K562 (cell line): ENCODE measurements around the gene BRD7.

Experiments
- CAMTA2 ChIP-seq: fragments of 250-450 bp; sonication (Bioruptor Pico); conservative IDR thresholded peaks from 2 replicates; pipeline ENCODE4 v1.5.1; 2022
- CHD1 ChIP-seq: fragments of 200-600 bp; sonication (generic); IDR thresholded peaks from one replicate; pipeline ENCODE4 v1.6.1; 2012; ENCODE audit warnings: mild to moderate bottlenecking, moderate library complexity, low read length, inconsistent platforms
- CTCF ChIP-seq, 3 experiments: IDR thresholded peaks in 2 of 3; conservative IDR thresholded peaks in 1 of 3; 2 replicates each; pipeline ENCODE4 v1.5.1; 2011 to 2012; ENCODE audit warnings: low read length in 3 of 3, mild to moderate bottlenecking in 3 of 3, control low read depth in 2 of 3, improper control_type of control experiment in 1 of 3, inconsistent platforms in 1 of 3, low read depth in 1 of 3, mixed read lengths in 1 of 3, moderate library complexity in 1 of 3; ENCODE audit not compliant: insufficient read depth in 2 of 3
- EP300 ChIP-seq: IDR thresholded peaks from 2 replicates; pipeline ENCODE4 v1.6.1; 2012; ENCODE audit warnings: low read length, improper control_type of control experiment
- FOXA3 ChIP-seq, 2 experiments: fragments of 450-650 bp in 1 of 2; sonication (generic) in 1 of 2; formaldehyde crosslinking; IDR thresholded peaks in 1 of 2; conservative IDR thresholded peaks in 1 of 2; 2 replicates each; pipeline versions ENCODE4 v1.4.0 to v1.8.0; 2020 to 2022; ENCODE audit warnings: mild to moderate bottlenecking in 2 of 2, missing genetic modification reagents in 1 of 2
- GTF2F1 ChIP-seq: IDR thresholded peaks from 2 replicates; pipeline ENCODE4 v1.6.1; 2011; ENCODE audit warnings: low read depth, low read length, improper control_type of control experiment
- NR2C2 ChIP-seq, 2 experiments: fragments of 200-800 bp in 1 of 2; sonication (Bioruptor generic) in 1 of 2; sonication (generic) in 1 of 2; formaldehyde crosslinking in 1 of 2; IDR thresholded peaks; 2 replicates each; pipeline versions ENCODE4 v1.6.1 to v1.8.0; 2016 to 2022; ENCODE audit warnings: mild to moderate bottlenecking in 1 of 2, missing compliant biosample characterization in 1 of 2, missing genetic modification characterization in 1 of 2, missing genetic modification reagents in 1 of 2
- ZZZ3 ChIP-seq: fragments of 450-650 bp; IDR thresholded peaks from 2 replicates; pipeline ENCODE4 v1.6.1; 2016; ENCODE audit warnings: antibody characterized with exemption, mild to moderate bottlenecking, moderate library complexity
- TF ChIP-seq, protein P1 (sequence below): fragments of 450-650 bp; formaldehyde crosslinking; IDR thresholded peaks from 2 replicates; pipeline ENCODE4 v1.4.0; 2020; ENCODE audit warnings: mild to moderate bottlenecking, mixed read lengths

- TF ChIP-seq CHD1, result no peak
- no peak for TF ChIP-seq ZZZ3
- no peak for TF ChIP-seq FOXA3 (CRISPR knock-in tag; conservative IDR thresholded peaks at IDR 0.05 in 1 of 2, IDR thresholded peaks at IDR 0.05 in 1 of 2)
- no peak for TF ChIP-seq GTF2F1
- TF ChIP-seq, protein P1, sequence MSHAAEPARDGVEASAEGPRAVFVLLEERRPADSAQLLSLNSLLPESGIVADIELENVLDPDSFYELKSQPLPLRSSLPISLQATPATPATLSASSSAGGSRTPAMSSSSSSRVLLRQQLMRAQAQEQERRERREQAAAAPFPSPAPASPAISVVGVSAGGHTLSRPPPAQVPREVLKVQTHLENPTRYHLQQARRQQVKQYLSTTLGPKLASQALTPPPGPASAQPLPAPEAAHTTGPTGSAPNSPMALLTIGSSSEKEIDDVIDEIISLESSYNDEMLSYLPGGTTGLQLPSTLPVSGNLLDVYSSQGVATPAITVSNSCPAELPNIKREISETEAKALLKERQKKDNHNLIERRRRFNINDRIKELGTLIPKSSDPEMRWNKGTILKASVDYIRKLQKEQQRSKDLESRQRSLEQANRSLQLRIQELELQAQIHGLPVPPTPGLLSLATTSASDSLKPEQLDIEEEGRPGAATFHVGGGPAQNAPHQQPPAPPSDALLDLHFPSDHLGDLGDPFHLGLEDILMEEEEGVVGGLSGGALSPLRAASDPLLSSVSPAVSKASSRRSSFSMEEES, result no peak
- no peak for TF ChIP-seq NR2C2 (CRISPR knock-in tag; IDR thresholded peaks at IDR 0.05)
- no peak for TF ChIP-seq NR2C2 (tag; IDR thresholded peaks at IDR 0.05)
- no peak for TF ChIP-seq EP300
- no peak for TF ChIP-seq CTCF (IDR thresholded peaks at IDR 0.05 in 2 of 3, conservative IDR thresholded peaks at IDR 0.05 in 1 of 3; ENCODE audit: insufficient read depth in 2 of 3, low read depth in 1 of 3, low read length in 3 of 3)
- no peak for TF ChIP-seq CAMTA2 (CRISPR knock-in tag)
Observed at GRCh38 chr16:50407351-50407750, 38.6 kb upstream of the BRD7 start.
